Stimulated activated CD4-positive, alpha-beta T cell treated with anti-CD3 and anti-CD28 coated beads, Interleukin-1b, Interleukin-23, amount 100 ng/mL, for 4 hours (primary cell): ENCODE results near the gene CDKN2C.

ENCODE experiments used
- DNase-seq, 2 donors: peaks; one replicate each; pipeline ENCODE4 v3.0.0-alpha.2; 2020; ENCODE audit warnings: low read depth in 2 of 2

The CDKN2C gene

DNA sequence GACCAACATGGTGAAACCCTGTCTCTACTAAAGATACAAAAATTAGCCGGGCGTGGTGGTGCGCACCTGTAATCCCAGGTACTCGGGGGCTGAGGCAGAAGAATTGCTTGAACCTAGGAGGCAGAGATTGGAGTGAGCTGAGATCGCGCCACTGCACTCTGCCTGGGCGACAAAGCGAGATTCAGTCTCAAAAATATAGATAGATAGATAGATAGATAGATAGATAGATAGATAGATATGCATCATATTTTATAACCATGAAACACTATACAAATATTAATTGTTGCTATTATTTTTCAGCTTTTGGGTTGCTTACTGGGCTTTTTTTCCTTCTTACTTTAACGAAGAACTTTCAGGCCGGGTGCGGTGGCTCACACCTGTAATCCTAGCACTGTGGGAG, 5.2 kb upstream of the CDKN2C start:
- no peak for DNase-seq

DNA sequence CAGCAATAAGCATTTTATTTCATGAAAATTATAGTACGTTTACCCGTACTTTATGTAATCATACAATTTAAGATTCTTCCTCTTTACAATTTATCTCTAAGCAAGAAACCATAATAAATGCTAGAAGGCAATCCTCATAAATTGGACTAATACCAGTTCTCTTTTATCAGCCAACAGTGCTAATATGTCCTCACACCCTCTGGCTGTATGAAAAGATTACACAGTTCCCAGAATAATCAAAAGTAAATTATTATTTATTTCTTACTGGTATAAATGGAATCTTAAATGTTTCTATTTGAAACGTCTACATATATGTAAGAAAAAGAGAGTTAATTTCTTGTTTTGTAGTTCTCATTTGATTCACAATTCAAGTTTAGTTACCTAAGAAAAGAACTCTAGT, 3.1 kb upstream of the CDKN2C start:
- DNase-seq, result no peak

DNA sequence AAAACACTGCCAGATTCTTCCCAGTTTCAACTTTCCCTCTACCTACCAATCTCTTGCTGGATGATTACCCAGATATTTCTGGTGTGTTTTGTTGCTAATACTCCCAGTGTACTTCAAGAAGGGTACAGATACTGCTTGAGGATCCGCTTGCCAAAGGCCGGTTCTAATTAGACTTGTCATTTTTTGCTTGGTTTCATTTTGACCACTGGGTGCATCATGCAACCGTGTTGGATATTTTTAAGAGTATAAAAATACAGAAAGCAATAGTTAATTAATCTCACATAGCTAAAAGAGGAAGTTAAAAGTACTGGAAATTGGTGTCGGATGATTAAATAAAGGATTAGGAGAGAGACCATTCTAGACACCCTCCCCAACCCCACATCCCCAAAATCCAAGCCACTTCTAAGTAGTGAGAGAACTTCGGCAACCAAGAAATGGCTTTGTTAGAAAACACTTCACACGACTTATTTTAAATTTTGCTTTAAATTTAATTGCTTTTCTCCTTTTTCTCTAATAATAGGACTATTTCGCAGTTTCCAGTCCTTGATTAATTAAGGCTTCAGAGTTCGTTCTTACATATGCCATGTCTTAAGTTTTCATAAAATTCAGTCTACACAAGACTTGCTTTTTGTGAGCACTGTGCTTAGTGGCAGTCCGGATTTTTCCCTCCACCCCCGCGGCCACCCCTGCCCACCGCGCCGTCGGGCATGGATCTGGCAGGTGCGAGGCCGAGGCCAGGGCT, 2.5 kb upstream of the CDKN2C start:
- DNase-seq, result no peak

DNA sequence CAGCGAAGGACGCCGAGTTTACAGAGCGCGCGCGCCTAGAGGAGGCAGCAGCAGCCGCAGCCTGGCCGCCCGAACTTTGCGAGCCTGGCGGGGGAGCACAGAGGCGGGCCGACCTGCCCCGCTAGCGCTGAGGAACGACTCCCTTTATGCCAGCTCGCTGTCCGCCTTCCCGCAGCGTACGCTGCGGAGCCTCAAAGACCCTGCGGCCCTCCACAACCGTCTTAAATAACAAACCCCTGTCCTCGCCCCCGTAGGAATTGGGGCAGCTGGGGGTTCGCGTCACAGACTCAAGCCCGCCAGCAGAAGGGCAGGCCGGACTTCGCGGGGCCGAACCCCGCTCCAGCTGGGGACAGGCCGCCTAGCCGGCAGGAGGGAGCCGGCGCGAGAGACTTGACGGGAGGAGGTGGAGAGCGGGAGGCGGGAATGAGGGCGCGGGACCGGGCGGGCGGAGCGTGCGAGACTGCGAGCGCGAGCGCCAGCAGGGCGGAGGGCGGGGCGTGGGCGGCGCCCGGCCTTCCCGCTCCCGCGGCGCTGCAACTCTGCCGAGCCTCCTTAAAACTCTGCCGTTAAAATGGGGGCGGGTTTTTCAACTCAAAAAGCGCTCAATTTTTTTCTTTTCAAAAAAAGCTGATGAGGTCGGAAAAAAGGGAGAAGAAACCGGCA, 1.8 kb upstream of the CDKN2C start:
- peak; percentile 68 to 76 for DNase-seq

DNA sequence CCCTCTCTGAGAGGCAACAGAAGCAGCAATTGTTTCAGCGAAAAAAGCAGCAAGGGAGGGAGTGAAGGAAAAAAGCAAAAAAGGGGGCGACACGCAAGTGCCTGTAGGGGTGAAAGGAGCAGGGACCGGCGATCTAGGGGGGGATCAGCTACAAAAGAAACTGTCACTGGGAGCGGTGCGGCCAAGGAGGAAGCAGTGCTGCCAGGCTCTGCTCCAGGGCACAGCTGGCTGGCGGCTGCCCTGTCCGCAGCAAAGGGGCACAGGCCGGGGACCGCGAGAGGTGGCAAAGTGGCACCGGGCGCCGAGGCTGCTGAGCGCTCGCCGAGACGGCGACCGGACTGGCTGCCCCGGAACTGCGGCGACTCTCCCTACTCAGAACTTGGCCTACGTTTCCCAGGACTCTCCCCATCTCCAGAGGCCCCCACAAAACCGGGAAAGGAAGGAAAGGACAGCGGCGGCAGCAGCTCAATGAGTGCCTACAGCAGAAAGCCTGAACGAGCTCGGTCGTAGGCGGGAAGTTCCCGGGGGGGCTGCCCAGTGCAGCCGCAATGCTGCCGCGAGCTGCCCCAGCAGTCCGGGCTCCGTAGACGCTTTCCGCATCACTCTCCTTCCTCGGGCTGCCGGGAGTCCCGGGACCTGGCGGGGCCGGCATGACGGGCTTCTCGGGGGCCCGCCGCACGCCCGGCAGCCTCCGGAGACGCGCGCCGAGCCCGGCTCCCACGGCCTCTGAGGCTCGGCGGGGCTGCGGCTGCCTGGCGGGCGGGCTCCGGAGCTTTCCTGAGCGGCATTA, 1.0 kb upstream of the CDKN2C start:
- DNase-seq, result peak; percentile 25 to 27

DNA sequence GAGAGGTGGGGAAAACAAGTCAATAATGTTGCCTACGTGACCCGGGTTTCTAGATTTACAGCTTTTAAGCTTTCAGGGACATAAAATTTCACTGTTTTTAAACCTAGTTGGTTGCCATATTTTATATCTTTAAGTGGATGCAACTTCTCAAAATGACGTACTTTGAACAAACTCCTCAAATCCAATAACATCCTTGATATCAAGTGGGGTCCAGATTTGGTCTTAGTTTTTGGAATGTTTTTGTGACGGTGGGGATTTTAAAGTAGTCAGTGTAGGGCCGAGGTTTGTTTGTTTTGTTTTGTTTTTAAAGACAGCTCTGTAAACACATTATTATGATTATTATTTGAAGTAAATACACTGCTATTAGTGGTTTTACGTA, 453 bp downstream of the CDKN2C start:
- DNase-seq, result no peak

DNA sequence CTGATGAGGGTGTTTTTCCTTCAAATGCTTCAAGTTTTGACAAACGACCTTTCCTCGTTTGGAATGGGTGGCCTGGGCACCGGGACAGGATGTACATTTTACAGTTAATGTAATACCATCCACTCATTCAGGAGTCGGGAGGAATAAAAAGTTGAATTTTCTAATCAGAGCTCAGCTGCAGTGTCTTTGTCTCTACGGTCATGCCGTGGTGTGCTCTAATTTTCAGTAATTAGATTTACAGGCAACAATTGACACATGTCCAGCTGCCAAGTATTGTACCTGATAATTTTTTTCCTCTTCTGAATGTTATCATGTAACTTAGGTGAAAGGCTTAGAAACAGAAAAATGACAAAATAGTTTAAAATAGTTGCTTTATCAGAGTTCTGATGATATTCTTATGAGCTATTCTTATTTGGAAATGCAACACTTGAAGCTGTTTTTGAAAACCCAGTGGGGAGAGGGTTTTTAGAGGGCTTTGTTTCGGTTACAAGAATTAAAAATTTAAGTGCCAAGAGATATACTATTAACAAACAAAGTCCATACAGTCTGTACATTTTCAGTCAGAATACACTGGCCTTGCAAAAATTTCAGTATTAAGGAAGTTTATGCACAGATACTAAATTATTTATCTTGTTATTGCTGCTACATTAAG, 1.0 kb downstream of the CDKN2C start:
- no peak for DNase-seq

DNA sequence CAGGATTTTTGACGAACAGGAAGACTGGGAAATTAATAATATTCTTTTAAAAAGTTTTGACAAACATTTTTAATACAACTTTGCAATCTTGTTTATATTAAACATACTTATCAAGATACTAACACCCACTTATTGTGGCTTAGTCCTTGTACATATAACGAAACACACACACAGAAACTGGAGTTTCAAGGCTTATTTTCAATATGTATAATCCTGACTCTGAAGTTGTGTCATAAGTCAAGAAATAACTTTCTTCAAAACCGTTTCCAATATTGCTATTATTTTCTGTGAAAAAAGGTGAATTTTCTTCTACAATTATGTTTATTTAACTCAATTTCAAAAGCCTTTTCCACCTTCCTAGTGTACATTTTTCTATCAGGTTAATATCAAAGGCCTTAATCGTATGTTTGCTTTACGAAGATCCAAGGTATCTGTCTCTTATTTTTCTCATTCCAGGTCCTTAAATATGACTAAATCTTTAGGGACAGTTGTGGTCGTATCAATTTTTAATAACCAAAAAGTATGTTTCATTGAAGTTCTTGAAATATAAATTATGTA, 1.8 kb downstream of the CDKN2C start:
- DNase-seq, result no peak

DNA sequence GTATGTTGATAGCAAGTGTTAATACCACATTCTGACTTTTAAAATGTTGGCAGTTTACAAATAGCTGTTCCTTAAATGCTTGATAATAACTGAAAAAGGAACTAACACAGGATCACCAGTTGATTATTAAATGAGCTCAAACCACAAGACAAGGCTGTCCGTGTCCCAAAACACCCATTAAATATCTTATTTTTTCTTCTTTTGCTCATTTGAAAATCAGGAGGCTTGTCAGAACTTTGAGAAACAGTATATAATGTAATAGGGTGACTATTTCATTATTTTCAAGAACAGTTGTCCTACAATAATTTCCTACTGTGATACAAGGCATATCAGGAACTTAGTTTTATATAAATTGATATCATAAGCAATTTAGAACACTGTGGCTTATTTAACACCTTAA, 2.7 kb downstream of the CDKN2C start:
- no peak for DNase-seq

DNA sequence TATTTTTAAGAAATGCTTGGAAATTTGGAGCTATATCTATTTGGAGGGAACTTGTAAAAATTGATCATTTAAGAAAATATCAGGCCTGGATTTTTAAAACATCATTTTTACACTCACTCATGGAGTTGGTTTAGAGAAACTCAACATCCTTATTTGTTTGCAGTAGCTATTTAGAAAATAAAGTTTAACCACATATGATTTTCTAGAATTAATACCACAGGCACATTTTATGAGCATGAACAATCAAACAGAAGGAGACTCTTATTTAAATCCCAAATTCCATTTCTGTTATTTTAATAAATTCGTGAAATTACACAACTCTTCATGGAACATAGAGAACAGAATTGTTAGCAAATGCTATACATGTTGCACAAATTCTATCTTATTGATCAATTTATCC, 3.2 kb downstream of the CDKN2C start:
- no peak for DNase-seq

DNA sequence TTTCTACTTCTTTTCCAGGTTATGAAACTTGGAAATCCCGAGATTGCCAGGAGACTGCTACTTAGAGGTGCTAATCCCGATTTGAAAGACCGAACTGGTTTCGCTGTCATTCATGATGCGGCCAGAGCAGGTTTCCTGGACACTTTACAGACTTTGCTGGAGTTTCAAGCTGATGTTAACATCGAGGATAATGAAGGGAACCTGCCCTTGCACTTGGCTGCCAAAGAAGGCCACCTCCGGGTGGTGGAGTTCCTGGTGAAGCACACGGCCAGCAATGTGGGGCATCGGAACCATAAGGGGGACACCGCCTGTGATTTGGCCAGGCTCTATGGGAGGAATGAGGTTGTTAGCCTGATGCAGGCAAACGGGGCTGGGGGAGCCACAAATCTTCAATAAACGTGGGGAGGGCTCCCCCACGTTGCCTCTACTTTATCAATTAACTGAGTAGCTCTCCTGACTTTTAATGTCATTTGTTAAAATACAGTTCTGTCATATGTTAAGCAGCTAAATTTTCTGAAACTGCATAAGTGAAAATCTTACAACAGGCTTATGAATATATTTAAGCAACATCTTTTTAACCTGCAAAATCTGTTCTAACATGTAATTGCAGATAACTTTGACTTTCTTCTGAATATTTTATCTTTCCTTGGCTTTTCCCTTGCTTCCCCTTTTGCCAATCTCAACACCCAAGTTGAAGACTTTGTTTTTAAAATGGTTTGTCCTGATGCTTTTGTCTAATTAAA, 4.0 kb downstream of the CDKN2C start:
- DNase-seq, result no peak

DNA sequence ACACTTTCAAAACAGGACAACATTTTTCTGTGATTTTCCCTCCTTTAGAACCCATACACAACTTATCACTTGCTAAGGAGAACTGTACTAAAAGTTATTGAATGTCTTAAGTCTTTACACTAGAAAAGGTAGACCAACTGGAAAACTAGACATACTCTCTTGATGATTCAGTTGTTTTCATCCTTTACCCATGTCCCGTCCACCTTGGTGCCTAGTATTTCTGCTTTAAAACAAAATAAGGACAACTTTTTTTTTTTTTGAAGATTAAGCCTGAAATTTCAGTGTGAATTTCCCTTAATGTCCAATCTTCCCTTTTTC, 4.5 kb downstream of the CDKN2C start:
- DNase-seq, result no peak

DNA sequence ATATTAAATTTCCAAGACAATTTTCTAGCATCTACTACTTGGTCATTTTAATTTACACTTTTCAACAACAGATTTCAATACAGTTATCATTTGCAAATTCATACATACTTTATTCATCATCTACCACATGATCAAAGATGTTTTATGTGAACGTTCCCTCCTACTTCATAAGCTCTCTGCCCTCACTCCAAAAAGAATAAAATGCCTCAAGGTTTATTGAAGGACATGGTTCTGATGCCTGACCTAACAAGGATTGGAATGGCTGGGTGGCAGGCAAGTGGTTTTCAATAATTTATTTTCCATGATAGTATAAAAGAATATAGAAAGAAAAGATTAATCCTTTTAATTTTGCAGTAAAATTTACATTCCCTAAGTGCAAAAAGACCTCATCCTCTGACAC, 5.4 kb downstream of the CDKN2C start:
- no peak for DNase-seq

DNA sequence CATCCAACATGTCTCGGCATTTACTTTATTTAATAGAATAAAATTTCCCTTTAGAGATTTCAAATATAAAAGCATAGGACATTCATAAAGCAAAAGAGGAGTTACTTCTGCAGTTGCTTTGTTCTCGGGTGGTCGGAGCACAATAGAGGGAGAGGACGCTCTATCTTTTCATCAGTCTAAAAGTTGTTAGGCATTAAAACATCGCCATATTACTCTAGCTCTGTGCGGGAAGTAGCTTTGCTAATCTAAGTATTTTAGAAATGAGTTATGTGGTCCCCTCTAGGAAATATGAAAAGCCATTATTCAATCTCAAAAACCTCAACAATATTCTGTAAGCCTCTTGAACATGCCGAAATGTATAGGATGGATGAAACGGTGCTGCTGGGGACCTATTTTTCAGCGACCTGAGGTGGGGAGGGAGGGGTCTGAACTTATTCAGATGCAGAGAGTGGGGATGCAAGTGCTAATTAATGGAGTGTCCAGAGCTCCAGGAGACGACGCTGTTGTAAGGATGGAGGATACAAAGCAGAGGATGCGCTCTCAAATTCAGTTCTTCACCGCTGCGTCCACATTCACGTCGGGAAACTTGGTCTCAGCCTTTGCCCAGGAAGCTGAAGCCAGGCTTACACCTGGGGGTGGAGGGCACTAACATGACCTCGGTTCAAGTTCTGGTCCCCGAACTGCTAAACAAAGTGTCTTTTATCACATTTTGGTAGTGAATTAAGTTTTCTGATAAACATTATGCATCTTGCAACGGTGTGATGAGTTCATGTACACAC, 6.3 kb downstream of the CDKN2C start:
- no peak for DNase-seq

DNA sequence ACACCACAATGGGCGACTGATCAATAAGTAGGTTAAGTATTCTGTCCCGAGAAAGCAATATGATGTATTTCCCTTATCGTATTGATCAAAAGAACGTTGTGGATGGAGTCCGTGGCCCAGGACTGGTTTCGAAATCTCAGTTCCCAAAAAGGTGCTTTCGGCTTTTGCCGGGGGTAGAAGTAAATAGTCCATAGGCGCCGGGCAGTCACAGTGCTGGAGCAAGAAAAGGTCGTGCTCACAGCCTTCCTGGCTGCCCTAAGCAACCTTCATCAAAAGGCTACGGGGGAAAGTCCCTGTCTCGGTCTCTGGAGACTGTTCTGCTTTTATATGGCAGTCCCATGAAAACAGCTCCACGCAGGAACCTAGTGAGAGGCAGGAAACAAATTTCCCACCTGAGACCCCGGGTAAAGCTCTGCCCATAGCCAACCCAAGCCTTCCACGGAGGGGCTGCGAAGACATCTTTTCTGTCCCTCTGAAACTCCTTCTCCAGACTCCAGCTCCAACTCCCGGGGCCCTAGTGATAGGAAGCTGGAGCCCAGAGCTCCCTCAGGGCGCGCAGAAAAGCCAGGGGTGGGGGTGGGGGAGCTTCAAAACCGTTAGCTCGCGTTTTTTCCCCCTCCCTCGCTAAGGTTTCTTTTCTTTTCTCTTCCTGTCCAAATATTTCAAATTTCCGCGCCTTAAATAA, 7.0 kb downstream of the CDKN2C start:
- no peak for DNase-seq

DNA sequence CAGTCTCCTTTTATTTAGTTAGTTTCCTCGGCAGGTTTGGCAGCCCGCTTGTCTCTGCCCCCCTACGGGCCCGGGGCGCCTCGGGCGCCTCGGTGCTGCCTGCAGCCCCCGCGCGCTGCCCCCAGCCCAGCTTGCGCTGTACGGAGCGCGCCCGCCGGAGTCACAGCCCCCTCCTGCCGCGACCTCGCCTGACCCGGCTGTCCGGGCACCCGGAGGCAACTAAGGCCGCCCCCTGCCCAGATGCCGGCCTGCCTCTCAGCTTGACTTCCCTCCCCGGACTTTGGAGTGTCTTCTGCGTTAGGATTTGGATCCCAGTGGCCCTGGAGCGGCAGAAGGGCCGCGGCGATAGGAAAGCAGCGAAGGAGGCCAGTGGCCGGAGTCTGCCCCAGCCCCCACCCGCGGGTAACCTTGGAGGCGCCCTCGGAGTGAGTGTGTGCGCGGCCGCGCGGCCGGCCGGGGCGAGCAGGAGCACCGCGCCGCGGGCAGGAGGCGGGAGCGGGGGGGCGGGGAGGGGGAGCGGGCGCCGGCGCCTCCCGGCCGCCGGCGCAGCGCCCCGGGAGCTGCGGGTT, 7.6 kb downstream of the CDKN2C start:
- DNase-seq, result no peak

DNA sequence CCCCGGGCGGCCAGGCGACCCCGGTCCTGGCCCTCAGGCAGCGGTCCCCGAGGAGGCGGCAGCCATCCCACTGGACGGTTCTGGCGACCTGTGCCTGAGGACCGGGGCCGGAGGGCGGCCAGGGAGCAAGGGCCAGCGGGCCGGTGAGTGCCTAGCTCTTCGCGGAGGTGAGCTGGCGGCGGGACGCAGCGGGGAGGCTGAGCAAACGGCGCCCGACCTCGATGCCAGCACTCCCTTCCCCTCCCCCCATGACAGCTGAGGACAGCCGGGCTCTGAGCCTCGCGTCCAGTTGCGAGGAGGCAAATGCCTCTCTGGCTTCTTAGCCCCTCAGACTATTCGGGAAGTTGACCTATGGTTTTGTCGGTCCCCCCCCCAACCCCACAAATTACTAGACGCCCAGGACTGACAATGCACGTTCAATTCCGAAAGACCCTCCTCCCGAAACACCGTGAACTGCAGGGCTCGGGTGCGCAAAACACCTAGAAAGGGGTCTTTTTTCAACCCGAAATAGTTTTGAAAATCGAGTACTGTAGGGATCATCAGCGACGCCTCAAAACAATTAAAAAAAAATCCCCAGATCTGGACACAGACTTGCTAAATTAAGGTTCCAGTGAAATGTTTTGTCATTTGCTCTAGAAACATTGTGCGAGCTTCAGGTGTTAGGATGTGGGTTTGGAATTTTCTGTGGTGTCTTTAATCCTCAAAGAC, 8.3 kb downstream of the CDKN2C start:
- DNase-seq, result no peak

DNA sequence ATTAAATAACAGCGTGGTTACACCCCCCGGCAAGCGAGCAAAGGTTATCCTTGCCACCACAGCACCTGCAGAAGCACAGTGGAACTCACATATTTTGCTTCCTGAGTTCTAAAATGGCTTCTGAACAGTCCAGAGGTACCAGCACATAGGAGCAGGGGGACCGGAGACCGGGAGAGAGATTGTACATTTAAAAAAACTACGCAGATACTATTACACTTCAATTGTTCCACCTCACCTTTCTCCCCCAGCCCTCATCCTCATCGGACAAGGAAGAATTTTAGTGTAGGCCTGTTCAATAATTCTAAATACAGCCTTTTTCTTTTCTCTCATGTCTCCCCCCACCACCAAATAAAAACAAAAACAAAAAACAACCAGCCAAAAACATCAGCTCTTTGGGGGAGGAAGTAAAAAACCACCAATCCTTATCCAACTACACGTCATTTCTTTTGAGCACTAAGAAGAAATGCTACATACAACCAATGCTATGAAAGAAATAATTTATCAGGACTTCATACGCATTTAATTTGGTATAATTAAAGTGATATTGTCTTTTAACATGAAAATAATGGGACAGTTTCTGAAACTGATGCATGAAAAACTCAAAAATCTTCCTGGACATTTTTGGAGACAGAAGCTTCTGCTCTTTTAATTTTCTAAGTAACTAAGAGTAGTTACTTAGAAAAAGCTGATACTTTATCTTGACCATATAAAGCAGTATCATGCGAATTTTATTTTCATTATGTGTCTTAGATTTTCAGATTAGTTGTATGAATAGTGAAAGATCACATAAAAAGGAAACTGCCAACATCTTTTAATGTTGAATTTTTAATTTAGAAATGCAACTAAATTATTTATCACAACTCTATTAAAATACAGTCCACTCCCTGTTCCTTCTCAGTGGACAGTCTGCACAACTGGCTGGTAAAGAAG, 9.1 kb downstream of the CDKN2C start:
- no peak for DNase-seq
